ENCODE results near the gene GREM2. TPM values are rescaled to one million over a fixed set of nuclear protein-coding genes. Genes with fewer than 3 reads are reported as not detected.

Gene GREM2
- total RNA-seq, 1 donor from 2014 or later: not detected

DNA sequence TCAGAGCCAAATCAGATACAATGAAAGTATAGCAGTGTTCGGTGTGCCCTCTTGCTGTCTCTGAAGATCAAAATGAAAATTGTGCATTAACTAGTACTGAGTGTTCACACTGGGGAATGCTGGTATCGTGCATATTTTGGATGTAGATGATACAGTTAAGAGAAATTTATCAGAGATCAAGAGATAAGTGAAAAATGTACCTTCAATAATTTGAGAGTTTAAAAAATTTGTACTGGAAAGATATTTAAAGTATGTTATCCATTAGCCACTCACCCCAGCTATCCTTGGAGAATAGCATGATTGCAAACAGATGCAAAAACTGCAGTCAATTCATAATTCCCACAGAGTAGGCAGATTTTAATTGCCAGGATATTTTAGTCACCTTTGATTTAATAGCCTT lies 56.4 kb downstream of the GREM2 start:
- no peak for DNase-seq

DNA sequence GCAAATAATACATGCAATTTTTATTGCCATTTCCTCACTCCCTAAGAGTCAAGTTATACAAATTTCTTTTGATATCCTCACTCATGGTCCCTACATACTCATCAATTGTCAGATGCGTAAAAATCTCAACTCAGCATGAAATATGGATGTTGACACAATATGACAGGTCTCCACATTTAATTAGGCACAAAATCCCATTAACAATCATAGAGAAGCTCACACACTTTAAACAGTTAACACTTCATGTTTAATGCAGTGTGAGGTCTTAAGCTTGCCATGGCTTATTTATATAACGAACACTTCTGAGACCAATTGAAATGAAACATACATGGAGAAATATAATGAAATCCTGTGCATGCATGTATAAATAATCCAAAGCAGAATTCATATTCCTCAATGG lies 58.6 kb downstream of the GREM2 start:
- DNase-seq: no peak

DNA sequence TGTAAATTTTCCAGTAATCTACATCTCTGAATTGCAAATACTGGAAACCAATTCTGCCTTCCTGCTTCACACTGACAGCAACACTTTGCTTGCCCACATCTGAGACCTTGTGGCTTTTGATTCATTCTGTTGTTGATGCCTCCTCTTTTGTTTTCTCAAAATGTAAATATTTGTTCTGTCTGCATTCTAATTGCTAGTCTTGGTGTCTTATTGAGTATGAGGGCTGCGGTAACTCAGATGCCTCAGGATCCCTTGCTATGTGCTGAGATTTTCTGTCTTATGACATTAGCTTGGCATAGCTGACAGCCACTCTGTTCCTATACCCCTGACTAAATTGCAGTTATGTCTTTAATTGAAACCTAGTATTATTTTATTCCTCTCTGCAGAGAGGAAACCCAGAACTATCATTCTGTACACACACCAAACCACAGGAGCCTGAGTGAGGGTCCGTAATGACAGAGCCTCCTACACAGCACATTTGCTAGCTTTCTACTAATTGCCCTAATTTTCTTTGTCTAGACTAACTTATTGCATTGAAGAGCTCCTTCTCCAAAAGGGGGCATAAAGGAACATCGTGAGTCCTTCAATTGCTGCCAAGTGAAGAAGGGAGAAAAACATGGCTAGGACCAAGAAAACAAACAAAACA lies 72.1 kb downstream of the GREM2 start:
- DNase-seq: no peak

DNA sequence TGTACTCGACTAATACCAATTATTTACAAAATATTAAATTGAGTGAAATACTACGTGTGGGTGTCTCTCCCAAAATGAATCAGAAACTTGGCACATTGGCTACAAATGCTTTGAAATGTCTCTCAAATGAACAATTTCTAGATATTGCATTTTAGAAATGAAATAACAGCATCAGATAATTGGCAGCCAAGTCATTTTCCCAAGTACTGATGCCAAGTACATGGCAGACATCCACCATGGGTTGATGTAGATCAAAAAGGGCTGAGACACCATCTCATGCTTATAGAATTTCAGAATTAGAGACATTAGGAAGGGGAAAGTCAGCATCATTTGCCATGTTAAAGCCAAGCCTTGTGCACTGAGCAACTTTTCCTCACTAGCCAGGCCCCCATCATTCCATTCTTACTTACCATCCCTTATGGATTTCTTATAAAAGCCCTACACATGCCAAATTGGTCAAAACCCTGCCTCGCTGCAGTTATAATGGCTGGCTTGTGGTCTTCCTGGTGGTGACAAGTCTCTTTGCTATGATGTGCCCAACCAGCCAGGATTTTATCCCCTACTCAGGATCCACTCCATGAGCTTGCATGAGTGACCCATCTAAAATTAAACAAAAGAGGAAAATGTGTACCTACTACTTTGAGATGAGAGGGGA lies 73.1 kb downstream of the GREM2 start:
- no peak for DNase-seq

DNA sequence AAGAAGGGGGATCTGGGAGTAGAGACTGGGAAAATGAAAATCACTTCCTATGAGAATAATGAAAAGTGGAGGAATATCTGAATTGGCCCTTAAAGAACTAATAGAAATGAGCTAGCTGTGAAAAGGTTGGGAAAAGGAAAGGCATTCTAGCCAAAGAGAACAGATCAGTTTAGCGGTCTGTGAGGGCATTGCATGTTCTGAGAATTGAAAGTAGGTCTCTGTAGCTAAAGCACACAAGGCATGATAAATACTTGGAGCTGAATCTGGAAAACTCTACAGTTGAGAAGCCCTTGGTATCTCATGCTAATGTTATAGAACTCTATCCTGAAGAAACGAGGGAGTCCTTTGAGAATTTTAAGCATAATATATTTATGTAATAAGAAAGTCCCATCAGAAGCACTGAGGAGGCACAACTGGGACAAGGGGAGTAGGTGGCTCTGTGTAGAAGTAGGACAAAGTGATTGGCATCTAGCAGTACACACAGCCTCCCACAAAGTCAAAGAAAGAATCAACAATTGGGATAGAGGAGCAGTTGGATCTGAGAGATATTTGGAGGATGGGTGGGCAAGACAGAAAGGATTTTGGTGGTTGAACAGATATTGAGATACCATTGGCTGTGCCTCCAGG lies 78.7 kb downstream of the GREM2 start:
- no peak for DNase-seq

DNA sequence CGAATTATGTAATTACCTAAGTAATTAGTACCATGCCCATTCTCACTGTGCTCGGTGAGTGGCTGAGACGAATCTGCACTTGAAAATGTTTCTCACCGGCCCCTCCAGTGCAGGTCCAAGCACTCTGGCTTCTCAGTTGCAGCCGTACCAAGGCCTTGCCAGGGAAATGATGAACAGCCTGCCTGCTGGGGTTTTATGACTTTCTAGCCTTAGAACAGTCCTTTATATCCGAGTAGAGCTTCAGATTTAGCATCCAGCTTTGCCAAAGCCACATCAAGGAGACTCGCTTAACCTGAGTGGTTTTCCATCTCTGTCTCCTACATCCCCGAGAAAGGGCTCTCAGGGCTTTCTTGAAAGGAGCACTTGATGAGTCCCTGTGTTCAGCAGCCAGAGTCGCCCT lies 83.4 kb downstream of the GREM2 start:
- no peak for DNase-seq

DNA sequence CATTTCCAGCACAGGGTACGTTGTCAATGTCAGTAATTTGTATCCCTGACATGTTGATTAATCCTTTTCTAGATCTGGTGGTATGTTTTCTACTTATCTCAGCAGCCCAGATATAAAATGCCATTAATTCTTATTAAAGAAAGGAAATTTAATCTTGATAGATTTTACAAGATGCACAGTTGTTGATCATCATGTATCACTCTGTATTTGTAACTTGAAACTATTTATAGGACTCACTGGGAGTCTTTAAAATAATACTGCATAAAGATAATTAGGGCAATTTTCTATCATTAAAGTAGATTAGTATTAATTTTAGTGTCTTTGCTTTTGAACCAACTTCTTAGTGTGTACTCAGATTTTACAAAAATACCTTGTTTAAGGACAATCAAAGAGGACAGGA lies 84.9 kb downstream of the GREM2 start:
- no peak for DNase-seq

DNA sequence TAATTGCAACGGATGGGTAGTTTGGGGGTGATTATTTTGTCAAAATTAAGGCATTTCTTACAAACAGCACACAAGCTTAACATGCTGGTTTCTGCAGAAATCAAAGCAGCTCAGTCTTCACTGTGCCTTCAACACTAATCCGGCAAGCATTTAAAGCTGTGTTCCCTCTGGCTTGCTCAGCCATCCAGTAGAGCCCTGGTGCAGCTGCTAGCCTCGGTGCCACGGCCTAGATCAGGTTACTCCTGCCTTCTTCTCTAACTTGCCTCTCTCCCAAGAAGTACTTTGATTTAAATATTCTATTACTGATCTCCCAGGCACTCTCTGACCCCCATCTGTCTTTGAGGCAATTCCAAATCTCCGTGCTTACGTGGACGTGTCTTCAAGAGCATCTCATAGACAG lies 85.6 kb downstream of the GREM2 start:
- no peak for DNase-seq

DNA sequence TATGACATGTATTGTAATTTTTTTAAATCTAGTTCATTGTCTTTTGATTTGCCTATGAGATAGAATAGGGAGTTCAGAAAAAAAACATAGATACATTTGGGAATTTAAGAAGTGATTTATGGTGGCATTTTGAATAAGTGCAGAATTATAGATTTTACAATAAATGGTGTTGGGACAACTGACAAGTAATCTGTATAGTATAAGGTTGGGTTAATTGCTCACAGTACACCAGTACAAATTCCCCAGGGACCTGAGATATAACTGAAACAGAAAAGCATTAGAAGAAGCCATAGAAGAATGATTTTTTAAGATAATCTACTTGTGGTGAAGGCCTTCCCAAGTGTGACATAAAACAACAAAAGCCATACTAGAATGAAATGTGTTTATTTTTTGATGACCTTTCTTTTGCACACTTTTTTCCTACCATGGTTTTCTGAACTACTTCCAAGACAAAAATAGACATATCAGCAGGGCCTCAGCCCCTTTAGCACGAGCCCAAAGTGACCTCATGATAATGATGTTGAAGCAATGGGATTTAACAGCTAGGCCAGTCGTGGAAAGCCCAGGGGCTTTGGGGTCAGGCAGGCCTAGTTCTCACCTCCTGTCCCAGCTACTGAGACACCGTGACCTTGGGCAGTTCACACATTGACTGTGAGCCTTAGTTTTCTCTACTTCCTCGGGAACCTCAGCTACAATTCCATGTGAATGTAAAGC lies 87.4 kb downstream of the GREM2 start:
- DNase-seq: no peak

DNA sequence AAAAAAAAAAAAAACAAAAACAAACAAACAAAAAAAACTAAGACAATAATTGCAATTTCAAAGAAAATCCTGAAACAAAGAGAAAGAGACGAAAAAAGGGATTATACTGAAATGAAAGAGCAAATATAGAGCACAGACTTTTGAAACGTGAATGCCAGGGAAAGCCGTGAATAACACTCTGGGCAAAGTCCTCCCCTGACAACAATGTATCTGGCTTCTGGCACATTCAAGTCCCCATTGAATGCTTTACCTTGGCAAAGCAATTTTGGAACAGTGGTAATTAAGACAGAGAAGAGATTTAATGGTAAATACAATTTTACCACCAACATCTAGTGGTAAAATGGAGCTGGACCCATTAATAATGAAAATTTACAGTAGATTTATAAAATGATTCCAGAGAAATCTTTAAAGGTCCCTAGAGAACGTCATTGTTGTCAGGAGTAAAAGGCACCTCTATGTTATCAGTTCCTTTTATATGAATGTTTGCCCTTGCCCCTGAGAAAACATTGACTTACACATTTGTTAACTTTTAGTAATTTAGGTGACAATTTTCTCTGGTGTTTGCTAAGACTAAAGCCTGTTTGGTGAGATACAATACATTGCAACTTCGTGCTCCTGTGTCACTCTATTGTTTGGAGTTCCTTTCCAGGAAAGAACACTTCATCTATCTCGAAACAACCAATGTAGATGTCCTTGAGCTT lies 89.7 kb downstream of the GREM2 start:
- no peak for DNase-seq

DNA sequence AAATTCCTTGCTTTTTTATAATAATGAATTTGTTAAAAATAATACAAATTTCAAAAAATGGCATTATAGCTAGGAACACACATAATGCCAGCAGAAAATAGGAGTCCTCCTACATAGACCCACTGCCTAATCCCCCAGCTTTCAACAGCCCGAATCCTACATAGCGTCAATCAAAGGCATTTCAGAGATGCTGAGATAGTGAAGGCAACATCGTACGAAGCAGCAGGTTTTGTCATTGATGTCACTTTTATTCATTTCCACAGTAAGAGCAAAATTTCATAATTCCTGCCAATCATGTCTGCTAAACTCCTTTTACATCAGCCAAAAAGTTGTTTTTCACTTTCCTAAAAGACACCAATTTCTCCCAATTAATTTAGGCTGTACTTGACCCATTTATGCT lies 94.1 kb downstream of the GREM2 start:
- no peak for DNase-seq

DNA sequence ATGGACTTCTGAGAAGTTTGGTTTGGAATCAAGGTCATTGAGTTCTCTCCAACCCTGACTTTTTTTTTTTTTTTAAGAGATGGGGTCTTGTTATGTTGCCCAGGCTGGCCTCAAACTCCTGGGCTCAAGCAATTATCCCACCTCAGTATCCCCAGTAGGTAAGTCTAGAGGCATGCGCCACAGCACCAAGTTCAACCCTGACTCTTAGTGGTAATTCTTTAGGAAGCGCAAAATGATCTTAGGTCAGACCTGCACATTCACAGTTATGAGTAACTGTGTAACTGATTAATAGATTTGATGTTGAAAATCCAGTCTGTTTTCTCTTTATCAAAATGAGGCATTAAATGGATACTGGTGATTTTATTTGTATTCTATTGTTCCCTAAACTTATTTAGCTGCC lies 95.9 kb downstream of the GREM2 start:
- DNase-seq: no peak

DNA sequence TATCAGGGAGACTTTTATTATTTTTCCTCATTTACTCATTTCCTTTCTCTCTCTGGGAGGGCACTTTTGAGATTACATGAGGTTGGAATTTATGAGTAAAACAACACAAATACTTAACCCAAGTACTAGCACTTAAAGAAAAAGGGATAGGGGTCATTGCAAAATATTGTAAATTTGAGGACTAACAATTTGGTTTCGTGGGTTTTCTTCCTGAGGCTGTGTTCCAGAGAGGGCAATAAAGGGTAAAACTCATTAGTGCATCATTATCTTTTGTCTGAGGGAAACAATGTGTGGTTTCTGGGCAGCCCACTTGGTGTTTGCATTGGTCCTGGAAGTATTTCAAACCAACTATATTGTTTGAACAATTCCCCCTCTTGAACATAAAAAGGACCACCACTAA lies 96.5 kb downstream of the GREM2 start:
- DNase-seq: no peak

DNA sequence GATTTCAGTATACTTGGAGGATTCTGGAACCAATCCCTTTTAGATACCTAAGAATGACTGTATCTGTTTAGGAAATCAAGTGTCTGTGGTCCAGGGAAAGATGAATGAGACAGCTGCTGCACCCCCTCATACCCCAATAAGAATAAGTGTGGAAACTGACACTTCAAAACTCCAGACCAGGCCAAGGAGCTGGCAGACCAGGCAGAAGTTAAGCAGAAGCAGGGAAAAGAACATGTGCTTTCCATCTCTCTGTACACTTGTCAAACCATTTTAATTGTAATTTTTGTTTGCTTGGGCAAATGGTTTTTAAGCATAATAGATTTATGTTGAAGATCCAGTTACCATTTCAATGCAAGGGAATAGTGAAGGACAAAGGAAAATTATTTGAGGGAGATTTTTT lies 100.2 kb downstream of the GREM2 start:
- no peak for DNase-seq

DNA sequence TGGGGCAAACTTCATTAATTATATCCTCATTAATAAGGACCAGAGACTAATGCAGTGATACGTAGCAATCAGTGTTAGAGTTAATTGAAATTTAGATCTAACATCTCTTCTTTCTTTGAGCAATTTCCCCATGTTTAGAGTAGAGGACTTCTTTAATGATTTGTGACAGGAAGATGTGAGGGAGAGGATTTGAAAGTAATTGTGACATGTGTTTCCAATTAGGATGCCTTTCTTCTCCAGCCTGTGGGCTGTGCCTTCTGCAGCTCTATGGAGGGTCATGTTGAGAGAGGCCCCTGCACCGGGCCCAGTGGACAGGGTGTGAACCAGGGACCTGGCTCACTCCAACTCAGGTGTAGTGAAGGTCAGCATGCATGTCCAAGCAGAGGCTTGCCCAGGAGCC lies 103.0 kb downstream of the GREM2 start:
- no peak for DNase-seq

DNA sequence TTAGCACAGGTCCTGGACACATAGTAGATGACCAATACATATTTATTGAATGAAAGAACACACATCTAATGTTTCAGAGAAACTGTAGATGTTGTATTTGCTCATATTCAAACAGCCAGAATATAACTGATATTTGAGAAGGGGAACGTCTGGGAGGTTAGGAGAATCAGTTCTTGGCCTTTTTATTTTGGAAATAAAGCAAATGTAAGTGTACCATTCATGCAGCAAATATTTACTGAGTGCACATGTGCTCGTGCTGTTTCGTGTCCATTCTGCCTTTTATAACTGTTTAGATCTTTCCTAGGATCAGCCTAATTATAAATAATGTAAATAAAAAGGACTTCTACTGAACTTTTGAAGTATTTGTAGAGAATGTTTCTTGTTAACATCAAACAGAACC lies 103.8 kb downstream of the GREM2 start:
- DNase-seq: no peak

DNA sequence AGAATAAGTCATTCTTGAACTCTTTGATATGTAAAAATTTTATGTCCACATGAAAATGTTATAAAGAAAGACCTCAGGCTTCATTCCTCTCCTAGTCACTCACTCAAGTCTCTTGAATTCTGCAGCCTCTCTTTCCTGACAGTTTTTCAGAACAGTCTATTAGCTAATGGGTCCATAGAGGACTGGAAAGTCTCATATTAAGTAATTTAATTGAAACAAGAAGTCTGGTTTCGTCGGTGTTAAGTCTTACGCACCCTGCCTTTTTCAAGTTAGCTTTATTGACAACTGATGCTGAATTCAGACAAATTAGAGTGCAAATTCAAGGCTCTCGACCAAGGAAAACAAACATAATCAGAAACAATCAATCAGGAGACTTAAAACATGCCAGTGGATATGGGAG lies 105.8 kb downstream of the GREM2 start:
- DNase-seq: no peak

DNA sequence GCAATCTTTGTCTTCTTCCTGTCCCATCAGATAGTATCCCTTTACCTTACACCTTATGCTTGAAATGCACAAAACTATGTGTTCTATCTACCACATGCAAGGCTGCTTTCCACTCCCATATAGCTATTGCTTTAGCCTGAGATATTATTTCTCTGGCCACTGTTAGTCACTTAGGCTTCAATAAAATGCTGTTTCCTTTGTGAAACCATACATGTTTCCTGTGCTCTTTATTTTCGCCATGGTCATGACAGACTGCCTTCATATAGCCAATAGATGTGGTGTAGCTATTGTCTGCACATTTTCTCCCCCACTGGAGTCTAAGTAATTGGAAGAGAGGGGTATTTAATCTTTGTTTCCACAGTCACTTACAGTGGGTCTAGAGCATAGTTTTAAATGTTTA lies 108.4 kb downstream of the GREM2 start:
- no peak for DNase-seq

DNA sequence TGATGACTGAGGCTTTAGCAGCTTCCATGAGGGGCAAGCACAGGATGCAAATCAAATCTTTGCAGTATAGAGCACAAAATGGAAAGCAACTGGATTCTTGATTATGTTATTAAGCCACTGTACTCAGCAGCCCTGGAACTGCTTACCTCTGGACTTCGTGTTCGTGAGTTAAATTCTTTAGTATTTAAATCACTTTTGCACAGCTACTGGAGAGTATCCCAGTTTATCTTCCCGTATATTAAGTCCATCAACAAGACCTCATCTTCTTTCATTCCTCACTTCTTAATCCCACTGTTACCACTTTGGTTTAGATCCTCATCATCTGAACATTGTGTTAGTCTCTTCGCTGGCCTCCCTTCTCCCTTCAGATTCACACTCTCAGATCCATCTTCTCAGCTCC lies 108.9 kb downstream of the GREM2 start:
- no peak for DNase-seq

DNA sequence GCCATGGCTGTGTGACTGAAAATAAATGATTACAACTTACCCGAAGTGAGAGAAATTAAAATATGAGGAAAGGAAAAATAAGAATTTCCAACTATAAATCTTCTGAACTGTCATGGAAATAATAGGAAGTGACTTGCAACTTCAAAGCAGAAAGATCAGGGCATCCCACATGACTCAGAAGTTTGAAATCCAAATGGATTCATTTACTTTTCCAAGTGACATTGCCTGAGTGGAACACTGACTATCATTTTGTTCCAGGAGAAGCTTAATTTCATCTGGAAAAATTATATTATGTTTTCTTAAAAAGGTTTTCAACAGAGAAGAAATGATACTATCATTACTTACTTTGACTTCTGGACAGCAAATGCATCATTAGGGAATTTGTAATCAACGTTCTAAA lies 110.8 kb downstream of the GREM2 start:
- DNase-seq: no peak

DNA sequence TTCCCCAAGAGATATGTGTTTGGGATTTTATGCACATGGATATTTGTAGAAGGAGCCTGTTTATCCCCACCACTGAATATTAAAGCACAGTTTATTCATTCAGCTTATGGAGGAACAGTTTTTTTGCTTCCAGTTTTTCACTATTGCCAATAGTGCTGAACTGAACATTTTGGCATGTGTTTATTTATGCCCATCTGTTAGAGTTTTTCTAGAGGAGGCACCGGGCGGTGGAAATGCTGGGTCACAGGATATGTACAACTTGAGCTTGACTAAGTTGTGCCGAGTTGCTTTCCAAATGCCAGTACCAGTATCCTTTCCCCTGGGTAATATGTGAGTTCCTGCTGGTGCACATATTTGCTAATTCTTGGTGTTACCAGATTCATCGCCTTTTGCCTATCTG lies 111.3 kb downstream of the GREM2 start:
- DNase-seq: no peak

DNA sequence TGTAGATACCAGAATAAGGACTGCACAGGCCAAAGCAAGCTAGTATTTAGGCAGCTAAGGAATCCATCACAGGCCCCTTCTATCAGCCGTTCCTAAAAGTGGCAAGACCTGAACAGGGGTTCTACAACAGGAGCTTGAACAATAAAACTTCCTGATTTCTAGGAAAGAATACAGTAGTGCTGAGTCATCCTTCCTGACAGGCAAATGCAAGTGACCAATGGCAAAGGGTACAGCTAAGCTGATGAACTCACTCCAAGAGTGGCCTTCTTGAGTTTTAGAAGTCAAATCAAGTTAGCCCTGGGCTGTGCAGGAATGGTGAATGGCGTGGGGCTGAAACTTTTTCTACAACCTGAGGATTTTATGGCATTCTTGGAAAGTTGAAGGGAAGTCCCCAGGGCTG lies 112.9 kb downstream of the GREM2 start:
- no peak for DNase-seq

DNA sequence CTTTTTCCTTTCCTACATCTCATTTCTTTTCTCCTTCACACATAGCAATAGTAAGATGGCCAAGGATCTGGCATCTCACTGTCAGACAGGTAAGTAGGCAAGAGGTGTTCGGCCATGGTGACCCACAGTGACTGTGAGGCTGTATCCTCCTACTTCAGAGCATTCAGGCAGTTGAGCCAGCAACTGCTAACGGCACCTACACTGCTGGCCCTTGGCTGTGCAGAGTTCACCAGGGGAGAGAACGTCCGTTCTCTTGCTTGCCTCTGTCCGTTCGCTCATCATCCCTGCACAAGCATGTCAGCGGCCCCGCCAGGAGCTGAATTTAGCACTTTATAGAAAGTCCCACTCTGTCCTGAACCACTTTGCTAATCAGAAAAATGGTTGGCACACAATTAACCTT lies 113.6 kb downstream of the GREM2 start:
- DNase-seq: no peak

Measured in dermis blood vessel endothelial cell (primary cell).